Loucy (cell line): ENCODE measurements around the gene TTC39C.

Source experiments
- H2AFZ ChIP-seq: fragments of 200-600 bp; sonication (generic); 2 replicates; pipeline ENCODE4 v1.6.0; 2016; ENCODE audit warnings: antibody characterized with exemption, mild to moderate bottlenecking, low read length, moderate library complexity
- H3F3A ChIP-seq: fragments of 200-600 bp; 2 replicates; pipeline ENCODE4 v1.6.0; 2016; ENCODE audit warnings: antibody characterized with exemption, low read depth, mild to moderate bottlenecking
- H3K27me3 ChIP-seq: fragments of 200-600 bp; sonication (generic); 2 replicates; pipeline ENCODE4 v1.6.1; 2014; ENCODE audit warnings: low read length, mild to moderate bottlenecking; ENCODE audit not compliant: insufficient read depth, poor library complexity, severe bottlenecking
- H3K36me3 ChIP-seq: fragments of 200-600 bp; sonication (generic); 2 replicates; pipeline ENCODE4 v1.6.1; 2016; ENCODE audit warnings: low read length; ENCODE audit not compliant: insufficient read depth
- H3K4me1 ChIP-seq: fragments of 200-600 bp; sonication (generic); 2 replicates; pipeline ENCODE4 v1.5.1; 2014; ENCODE audit warnings: low read length, mild to moderate bottlenecking; ENCODE audit not compliant: insufficient read depth, poor library complexity, severe bottlenecking
- H3K4me2 ChIP-seq: fragments of 200-600 bp; sonication (generic); 2 replicates; pipeline ENCODE4 v1.6.0; 2014; ENCODE audit warnings: antibody characterized with exemption, low read length, low read depth, mild to moderate bottlenecking; ENCODE audit not compliant: poor library complexity, severe bottlenecking
- H3K4me3 ChIP-seq: fragments of 200-600 bp; sonication (generic); 2 replicates; pipeline ENCODE4 v1.5.1; 2014; ENCODE audit warnings: low read length, mild to moderate bottlenecking, mixed read lengths; ENCODE audit not compliant: poor library complexity, severe bottlenecking
- H3K79me2 ChIP-seq: fragments of 200-600 bp; sonication (generic); 2 replicates; pipeline ENCODE4 v1.6.1; 2014; ENCODE audit warnings: low read length; ENCODE audit not compliant: insufficient read depth
- H3K9ac ChIP-seq: fragments of 200-600 bp; sonication (generic); 2 replicates; pipeline ENCODE4 v1.6.0; 2014; ENCODE audit warnings: mild to moderate bottlenecking, low read depth, low read length, moderate library complexity; ENCODE audit not compliant: poor library complexity, severe bottlenecking
- H3K9me2 ChIP-seq: fragments of 200-600 bp; sonication (generic); replicated peaks from 2 replicates; pipeline ENCODE4 v1.6.1; 2016; ENCODE audit warnings: low read depth, low read length, mixed read lengths
- H3K9me3 ChIP-seq: fragments of 200-600 bp; sonication (generic); 2 replicates; pipeline ENCODE4 v1.6.1; 2014; ENCODE audit warnings: mild to moderate bottlenecking, antibody characterized with exemption, low read length, low read depth; ENCODE audit not compliant: insufficient read depth
- H4K20me1 ChIP-seq: fragments of 200-600 bp; sonication (generic); 2 replicates; pipeline ENCODE4 v1.6.0; 2014; ENCODE audit warnings: antibody characterized with exemption, low read length, mild to moderate bottlenecking; ENCODE audit not compliant: insufficient read depth, poor library complexity, severe bottlenecking
- CTCF ChIP-seq: fragments of 200-600 bp; sonication (generic); conservative IDR thresholded peaks from 2 replicates; pipeline ENCODE4 v1.5.1; 2014; ENCODE audit warnings: mild to moderate bottlenecking, antibody characterized with exemption, low read length
- EZH2phosphoT487 ChIP-seq: fragments of 200-600 bp; IDR thresholded peaks from 2 replicates; pipeline ENCODE4 v1.6.1; 2018; ENCODE audit warnings: antibody characterized with exemption, mild to moderate bottlenecking, moderate library complexity, borderline replicate concordance

The TTC39C gene

GRCh38 chr18:23971097-23971440, 43.5 kb upstream of the TTC39C start:
- Histone ChIP-seq H3K9ac (no peak overlapping the region), H4K20me1 (no peaks in the 10 kb centered on the region), H3K9me2 (no peaks in the 10 kb centered on the region), H3K79me2 (no peaks in the 10 kb centered on the region), H3K4me1 (peaks cover 26% of the 10 kb centered on the region), H3K27me3 (no peaks in the 10 kb centered on the region), H3F3A (no peaks in the 10 kb centered on the region), H2AFZ (no peak overlapping the region), H3K4me3 (no peak overlapping the region), H3K4me2 (no peak overlapping the region), H3K9me3 (no peaks in the 10 kb centered on the region), H3K36me3 (no peaks in the 10 kb centered on the region)
- no peak for TF ChIP-seq CTCF
- TF ChIP-seq EZH2phosphoT487 = no peak

GRCh38 chr18:23971666-23972230, 42.8 kb upstream of the TTC39C start:
- no peak overlapping the region for H2AFZ ChIP-seq
- no peak overlapping the region for H3K4me2 ChIP-seq
- no peak overlapping the region for H3K4me3 ChIP-seq
- H3K9me3 ChIP-seq = no peaks in the 10 kb centered on the region
- TF ChIP-seq EZH2phosphoT487 = no peak
- TF ChIP-seq CTCF = no peak
- H3K27me3 ChIP-seq = no peaks in the 10 kb centered on the region
- H3F3A ChIP-seq = no peaks in the 10 kb centered on the region
- no peaks in the 10 kb centered on the region for H3K79me2 ChIP-seq
- no peaks in the 10 kb centered on the region for H3K36me3 ChIP-seq
- peaks cover 23% of the 10 kb centered on the region for H3K4me1 ChIP-seq
- H4K20me1 ChIP-seq = no peaks in the 10 kb centered on the region
- H3K9ac ChIP-seq = no peak overlapping the region
- no peaks in the 10 kb centered on the region for H3K9me2 ChIP-seq

GRCh38 chr18:23972453-23972852, 42.1 kb upstream of the TTC39C start:
- H4K20me1 ChIP-seq = no peaks in the 10 kb centered on the region
- no peaks in the 10 kb centered on the region for H3F3A ChIP-seq
- TF ChIP-seq EZH2phosphoT487 (no peak), CTCF (no peak)
- peaks cover 16% of the 10 kb centered on the region for H3K4me1 ChIP-seq
- H3K79me2 ChIP-seq = no peaks in the 10 kb centered on the region
- H3K36me3 ChIP-seq = no peaks in the 10 kb centered on the region
- H3K4me2 ChIP-seq = no peak overlapping the region
- no peak overlapping the region for H3K4me3 ChIP-seq
- H2AFZ ChIP-seq = no peak overlapping the region
- H3K27me3 ChIP-seq = no peaks in the 10 kb centered on the region
- H3K9ac ChIP-seq = no peak overlapping the region
- H3K9me2 ChIP-seq = no peaks in the 10 kb centered on the region
- no peaks in the 10 kb centered on the region for H3K9me3 ChIP-seq
